Measurements from ENCODE around the gene BORCS6. TPM values are rescaled to one million over a fixed set of nuclear protein-coding genes. Genes with fewer than 3 reads are reported as not detected.
A peak's percentile ranks its signal among the peaks of the same experiment; 100 is the strongest.

Gene BORCS6
- total and polyA plus RNA-seq, 2 experiments from 2014 or later = 1.8 to 7.1 TPM

DNA sequence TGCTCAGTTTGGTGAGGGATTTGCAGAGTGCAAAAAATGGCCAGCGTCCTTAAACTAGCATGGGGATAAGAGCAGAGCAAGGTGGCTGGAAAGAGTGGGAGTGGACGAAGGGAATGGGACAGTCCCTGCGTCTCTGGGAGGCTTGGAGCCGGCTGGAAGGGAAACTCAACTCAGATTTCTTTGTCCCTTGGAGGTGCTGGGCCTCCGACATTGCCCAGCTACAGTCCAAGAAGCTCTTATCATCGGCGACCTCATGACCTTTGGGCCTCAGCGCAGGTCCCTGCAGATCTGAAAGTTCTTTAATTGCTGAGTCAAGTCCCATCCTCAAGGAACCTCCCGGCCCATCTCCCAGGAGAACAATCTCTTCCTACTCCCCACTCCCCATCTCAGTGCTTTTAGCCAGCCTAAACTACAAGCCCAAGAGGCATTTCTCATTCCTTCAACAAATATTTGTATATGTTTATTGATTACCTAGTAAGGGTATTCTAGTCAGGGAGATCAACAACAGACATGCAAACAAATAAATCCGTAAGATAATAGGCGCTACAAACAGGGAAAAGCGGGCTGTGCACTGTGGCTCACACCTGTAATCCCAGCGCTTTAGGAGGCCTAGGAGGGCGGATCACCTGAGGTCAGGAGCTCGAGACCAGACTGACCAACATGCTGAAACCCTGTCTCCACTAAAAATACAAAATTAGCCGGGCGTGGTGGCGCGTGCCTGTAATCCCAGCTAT lies 12.8 kb downstream of the BORCS6 start:
- Mint-ChIP-seq H3K4me3 (peak overlapping the region; percentile 93), H3K36me3 (ENCODE audit: low read depth) (no peaks in the 10 kb centered on the region; the same call in 2 of the 3 replicates), H3K4me1 (peaks cover 30% of the 10 kb centered on the region), H3K9me3 (no peaks in the 10 kb centered on the region), H3K27me3 (ENCODE audit: insufficient read depth, low read depth, poor library complexity) (peaks cover 32% of the 10 kb centered on the region), H3K27ac (peak overlapping the region; percentile 87)
- peak overlapping the region; percentile 91 for H3K4me2 ChIP-seq
- H3K27me3 ChIP-seq (ENCODE audit: insufficient read depth) = no peaks in the 10 kb centered on the region
- H3K9me2 ChIP-seq (ENCODE audit: insufficient read depth) = no peaks in the 10 kb centered on the region
- no peaks in the 10 kb centered on the region for H3K36me3 ChIP-seq (ENCODE audit: insufficient read depth)
- no peak for ATAC-seq
- peaks cover 19% of the 10 kb centered on the region for H3K4me1 ChIP-seq (ENCODE audit: insufficient read depth)
- H3K79me2 ChIP-seq (replicated peaks; ENCODE audit: insufficient read depth) = no peaks in the 10 kb centered on the region
- H2AFZ ChIP-seq = peak overlapping the region; percentile 94; the same call in 1 of the 2 replicates
- no peak for DNase-seq (ENCODE audit: low spot score)
- peaks cover 8% of the 10 kb centered on the region for H3F3A ChIP-seq (replicated peaks; ENCODE audit: low read depth)
- peak overlapping the region; percentile 58 for H3K4me3 ChIP-seq
- no peaks in the 10 kb centered on the region for H4K20me1 ChIP-seq (replicated peaks; ENCODE audit: insufficient read depth)
- peak overlapping the region; percentile 45; the same call in 1 of the 2 replicates for H3K27ac ChIP-seq (ENCODE audit: low read depth)
- TF ChIP-seq JUNB (IDR thresholded peaks at IDR 0.05; ENCODE audit: unreplicated experiment) (no peak), EZH2phosphoT487 (IDR thresholded peaks at IDR 0.05; ENCODE audit: unreplicated experiment) (no peak), CREB1 (CRISPR knock-in tag; IDR thresholded peaks at IDR 0.05; ENCODE audit: low read depth) (no peak), POLR2AphosphoS5 (IDR thresholded peaks at IDR 0.05; ENCODE audit: low read depth) (no peak), REST (IDR thresholded peaks at IDR 0.05; ENCODE audit: unreplicated experiment) (no peak), STAT1 (IDR thresholded peaks at IDR 0.05; ENCODE audit: unreplicated experiment) (no peak), ZNF462 (CRISPR knock-in tag; IDR thresholded peaks at IDR 0.05) (no peak), ZNF114 (CRISPR knock-in tag; IDR thresholded peaks at IDR 0.05) (no peak), EZH2 (IDR thresholded peaks at IDR 0.05; ENCODE audit: low read depth, unreplicated experiment) (no peak), NANOG (IDR thresholded peaks at IDR 0.05; ENCODE audit: borderline replicate concordance) (no peak)
- TF ChIP-seq, protein P1, sequence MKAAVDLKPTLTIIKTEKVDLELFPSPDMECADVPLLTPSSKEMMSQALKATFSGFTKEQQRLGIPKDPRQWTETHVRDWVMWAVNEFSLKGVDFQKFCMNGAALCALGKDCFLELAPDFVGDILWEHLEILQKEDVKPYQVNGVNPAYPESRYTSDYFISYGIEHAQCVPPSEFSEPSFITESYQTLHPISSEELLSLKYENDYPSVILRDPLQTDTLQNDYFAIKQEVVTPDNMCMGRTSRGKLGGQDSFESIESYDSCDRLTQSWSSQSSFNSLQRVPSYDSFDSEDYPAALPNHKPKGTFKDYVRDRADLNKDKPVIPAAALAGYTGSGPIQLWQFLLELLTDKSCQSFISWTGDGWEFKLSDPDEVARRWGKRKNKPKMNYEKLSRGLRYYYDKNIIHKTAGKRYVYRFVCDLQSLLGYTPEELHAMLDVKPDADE (IDR thresholded peaks at IDR 0.05) = no peak

Data from GM23338 (cell line).